OCI-LY7 (cell line): Measurements from ENCODE around the gene COL4A2.

Experiments
- EZH2phosphoT487 ChIP-seq: fragments of 200-600 bp; sonication (generic); IDR thresholded peaks from 2 replicates; pipeline ENCODE4 v1.6.1; 2018; ENCODE audit warnings: low read depth, borderline replicate concordance, mild to moderate bottlenecking, mixed run types, antibody characterized with exemption, low read length, moderate library complexity, mixed read lengths
- TF ChIP-seq, protein P1 (sequence below): fragments of 200-600 bp; sonication (generic); conservative IDR thresholded peaks from 2 replicates; pipeline ENCODE4 v1.5.1; 2014; ENCODE audit warnings: mild to moderate bottlenecking, antibody characterized with exemption, low read length, moderate library complexity, mixed read lengths

DNA sequence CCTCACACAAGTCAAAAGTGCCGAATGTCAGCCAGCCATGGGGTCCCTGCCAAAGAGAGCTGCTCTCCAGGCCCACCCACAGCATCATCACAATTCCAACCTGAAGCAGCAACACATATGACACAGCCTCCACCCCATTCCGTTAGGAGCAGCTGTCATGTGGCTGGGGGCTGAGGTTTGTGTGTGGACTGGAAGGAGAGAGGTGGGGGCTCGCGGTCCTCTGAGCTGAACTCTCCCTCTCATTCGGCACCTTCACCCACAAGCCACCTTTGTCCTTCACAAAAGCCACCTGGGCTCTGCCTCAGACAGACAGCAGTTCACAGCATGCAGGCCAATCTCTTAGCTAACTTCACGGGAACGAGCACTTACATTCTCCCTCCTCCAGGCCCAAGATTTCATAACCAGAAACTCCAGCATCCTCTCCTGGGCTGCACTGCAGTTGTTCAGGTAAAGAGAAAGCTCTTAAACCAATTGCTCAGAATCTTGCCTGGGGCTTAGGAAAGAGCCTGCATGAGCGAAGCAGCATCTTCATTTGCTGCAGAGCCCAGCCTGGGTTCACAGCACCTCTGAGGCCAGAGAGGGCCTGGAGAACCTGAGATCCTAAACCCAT lies 247.2 kb downstream of the COL4A2 start:
- TF ChIP-seq, protein P1, sequence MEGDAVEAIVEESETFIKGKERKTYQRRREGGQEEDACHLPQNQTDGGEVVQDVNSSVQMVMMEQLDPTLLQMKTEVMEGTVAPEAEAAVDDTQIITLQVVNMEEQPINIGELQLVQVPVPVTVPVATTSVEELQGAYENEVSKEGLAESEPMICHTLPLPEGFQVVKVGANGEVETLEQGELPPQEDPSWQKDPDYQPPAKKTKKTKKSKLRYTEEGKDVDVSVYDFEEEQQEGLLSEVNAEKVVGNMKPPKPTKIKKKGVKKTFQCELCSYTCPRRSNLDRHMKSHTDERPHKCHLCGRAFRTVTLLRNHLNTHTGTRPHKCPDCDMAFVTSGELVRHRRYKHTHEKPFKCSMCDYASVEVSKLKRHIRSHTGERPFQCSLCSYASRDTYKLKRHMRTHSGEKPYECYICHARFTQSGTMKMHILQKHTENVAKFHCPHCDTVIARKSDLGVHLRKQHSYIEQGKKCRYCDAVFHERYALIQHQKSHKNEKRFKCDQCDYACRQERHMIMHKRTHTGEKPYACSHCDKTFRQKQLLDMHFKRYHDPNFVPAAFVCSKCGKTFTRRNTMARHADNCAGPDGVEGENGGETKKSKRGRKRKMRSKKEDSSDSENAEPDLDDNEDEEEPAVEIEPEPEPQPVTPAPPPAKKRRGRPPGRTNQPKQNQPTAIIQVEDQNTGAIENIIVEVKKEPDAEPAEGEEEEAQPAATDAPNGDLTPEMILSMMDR = no peak
- no peak for TF ChIP-seq EZH2phosphoT487
